HepG2 (cell line): Measurements from ENCODE around the gene ASIC3. TPM values are rescaled to one million over a fixed set of nuclear protein-coding genes. Genes with fewer than 3 reads are reported as not detected.

ENCODE experiments used
- DMAP1 ChIP-seq: IDR thresholded peaks from 2 replicates; pipeline ENCODE4 v1.6.1; 2016
- ETV5 ChIP-seq: IDR thresholded peaks from 2 replicates; pipeline ENCODE4 v1.6.1; 2018; ENCODE audit warnings: missing biosample characterization, missing genetic modification reagents, inconsistent platforms, borderline replicate concordance
- MXD3 ChIP-seq: IDR thresholded peaks from 2 replicates; pipeline ENCODE4 v1.6.1; 2016; ENCODE audit warnings: mild to moderate bottlenecking, missing biosample characterization, missing genetic modification reagents
- POLR2G ChIP-seq: fragments of 200-400 bp; formaldehyde crosslinking; IDR thresholded peaks from 2 replicates; pipeline ENCODE4 v1.6.1; 2018; ENCODE audit warnings: mild to moderate bottlenecking, low read depth, low read length, moderate library complexity
- ZNF30 ChIP-seq: sonication (generic); formaldehyde crosslinking; IDR thresholded peaks from 2 replicates; pipeline ENCODE4 v1.5.0; 2020; ENCODE audit warnings: mild to moderate bottlenecking, missing genetic modification reagents
- ZNF513 ChIP-seq: sonication (generic); formaldehyde crosslinking; conservative IDR thresholded peaks from 2 replicates; pipeline ENCODE4 v1.5.0; 2020; ENCODE audit warnings: missing genetic modification reagents
- ZNF878 ChIP-seq: sonication (generic); formaldehyde crosslinking; IDR thresholded peaks from 2 replicates; pipeline ENCODE4 v1.8.1; 2023; ENCODE audit warnings: mild to moderate bottlenecking, missing genetic modification reagents, moderate library complexity
- polyA plus RNA-seq, 8 experiments: library from polyadenylated mRNA; depleted of rRNA in 3 of 8; stranded (reverse) in 7 of 8; unstranded in 1 of 8; fragments of >200 nt; fragmentation: Illumina TruSeq in 4 of 8; extraction: Trizol in 4 of 8; gene quantifications; 2 replicates each; pipeline versions ENCODE4 v1.2.1 to v1.2.3, GENCODE V29; 2011 to 2016; ENCODE audit warnings: low read depth in 4 of 8, missing spikeins in 1 of 8, mixed read lengths in 1 of 8; ENCODE audit not compliant: insufficient read depth in 1 of 8
- total RNA-seq, 5 experiments: library from RNA; depleted of rRNA; stranded (reverse); fragments of >200 nt; fragmentation: Illumina TruSeq; extraction: Trizol; gene quantifications; 2 replicates each; pipeline ENCODE4 v1.2.3, GENCODE V29; 2016; ENCODE audit warnings: low read depth in 1 of 5
- TF ChIP-seq, protein P1 (sequence below), 2 experiments: fragments of 450-650 bp in 1 of 2; sonication (generic) in 1 of 2; formaldehyde crosslinking in 1 of 2; IDR thresholded peaks; 2 replicates each; pipeline versions ENCODE4 v1.6.1 to v1.8.0; 2016 to 2022; ENCODE audit warnings: antibody characterized with exemption in 1 of 2, mild to moderate bottlenecking in 1 of 2, missing genetic modification reagents in 1 of 2
- TF ChIP-seq, protein P2 (sequence below): sonication (generic); formaldehyde crosslinking; IDR thresholded peaks from 2 replicates; pipeline ENCODE4 v1.8.1; 2023; ENCODE audit warnings: missing genetic modification reagents, mild to moderate bottlenecking, borderline replicate concordance
- TF ChIP-seq, protein P3 (sequence below): sonication (generic); formaldehyde crosslinking; IDR thresholded peaks from 2 replicates; pipeline ENCODE4 v1.4.0; 2020; ENCODE audit warnings: missing genetic modification reagents, borderline replicate concordance

Gene ASIC3
- total and polyA plus RNA-seq, 2 of the 13 experiments (the other 11 are each of a cell fraction or from before 2014, with no cell fraction given), result 0.51 TPM; not detected in 1

DNA sequence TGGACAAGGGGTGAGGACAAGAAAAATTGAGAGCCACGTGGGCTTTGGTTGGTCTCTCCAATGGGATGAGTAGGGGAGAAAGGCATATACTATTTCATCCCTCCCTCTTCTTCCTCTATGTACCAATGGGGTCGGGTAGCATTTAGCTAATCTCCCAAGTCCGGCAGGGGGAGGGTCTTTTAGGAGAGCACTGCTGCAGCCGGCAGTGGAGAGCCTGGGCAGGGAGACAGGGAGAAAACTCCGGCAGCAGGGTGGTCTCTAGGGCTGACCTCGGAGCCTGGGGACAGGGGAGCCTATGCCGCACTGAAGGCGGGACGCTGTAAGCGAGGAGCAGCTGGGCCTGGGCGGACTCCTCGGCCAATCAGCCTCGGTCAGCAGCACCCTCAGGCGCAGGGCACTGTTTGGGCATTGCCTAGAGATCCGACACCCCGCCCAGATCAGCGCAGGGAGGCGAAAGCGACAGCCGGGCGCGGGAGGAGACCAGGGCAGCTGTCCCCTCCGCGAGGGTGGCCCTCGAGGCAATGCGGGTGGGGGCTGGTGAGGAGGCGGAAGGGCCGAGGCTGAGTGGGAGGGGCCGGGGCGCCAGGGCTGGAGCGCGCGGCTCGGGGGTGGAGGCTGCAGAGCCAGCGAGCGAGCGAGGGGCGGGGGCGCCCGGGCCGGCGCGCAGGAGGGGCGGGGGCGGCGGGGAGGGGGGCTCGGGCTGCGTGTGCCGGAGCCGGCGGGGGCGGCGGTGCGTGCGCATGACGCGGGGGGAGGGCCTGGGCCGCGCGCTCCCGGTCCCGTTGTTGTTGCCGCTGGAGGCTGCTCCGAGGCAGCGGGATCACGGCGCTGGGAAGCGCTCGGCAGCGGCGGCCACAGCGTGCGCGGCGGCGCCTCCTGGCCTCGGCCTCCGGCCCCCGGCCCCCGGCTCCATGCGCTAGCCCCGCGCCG is 37.6 kb downstream of the ASIC3 start, which contains the start of gene AGAP3 (continued):
- TF ChIP-seq DMAP1 (CRISPR knock-in tag) (peak; percentile 70; the same call in 1 of the 2 replicates), POLR2G (peak; percentile 91), ZNF513 (CRISPR knock-in tag) (no peak), ZNF878 (CRISPR knock-in tag) (no peak), MXD3 (peak; percentile 55; the same call in 1 of the 2 replicates), ETV5 (CRISPR knock-in tag) (peak; percentile 29; the same call in 1 of the 2 replicates), ZNF30 (CRISPR knock-in tag) (no peak)
- TF ChIP-seq, protein P1, sequence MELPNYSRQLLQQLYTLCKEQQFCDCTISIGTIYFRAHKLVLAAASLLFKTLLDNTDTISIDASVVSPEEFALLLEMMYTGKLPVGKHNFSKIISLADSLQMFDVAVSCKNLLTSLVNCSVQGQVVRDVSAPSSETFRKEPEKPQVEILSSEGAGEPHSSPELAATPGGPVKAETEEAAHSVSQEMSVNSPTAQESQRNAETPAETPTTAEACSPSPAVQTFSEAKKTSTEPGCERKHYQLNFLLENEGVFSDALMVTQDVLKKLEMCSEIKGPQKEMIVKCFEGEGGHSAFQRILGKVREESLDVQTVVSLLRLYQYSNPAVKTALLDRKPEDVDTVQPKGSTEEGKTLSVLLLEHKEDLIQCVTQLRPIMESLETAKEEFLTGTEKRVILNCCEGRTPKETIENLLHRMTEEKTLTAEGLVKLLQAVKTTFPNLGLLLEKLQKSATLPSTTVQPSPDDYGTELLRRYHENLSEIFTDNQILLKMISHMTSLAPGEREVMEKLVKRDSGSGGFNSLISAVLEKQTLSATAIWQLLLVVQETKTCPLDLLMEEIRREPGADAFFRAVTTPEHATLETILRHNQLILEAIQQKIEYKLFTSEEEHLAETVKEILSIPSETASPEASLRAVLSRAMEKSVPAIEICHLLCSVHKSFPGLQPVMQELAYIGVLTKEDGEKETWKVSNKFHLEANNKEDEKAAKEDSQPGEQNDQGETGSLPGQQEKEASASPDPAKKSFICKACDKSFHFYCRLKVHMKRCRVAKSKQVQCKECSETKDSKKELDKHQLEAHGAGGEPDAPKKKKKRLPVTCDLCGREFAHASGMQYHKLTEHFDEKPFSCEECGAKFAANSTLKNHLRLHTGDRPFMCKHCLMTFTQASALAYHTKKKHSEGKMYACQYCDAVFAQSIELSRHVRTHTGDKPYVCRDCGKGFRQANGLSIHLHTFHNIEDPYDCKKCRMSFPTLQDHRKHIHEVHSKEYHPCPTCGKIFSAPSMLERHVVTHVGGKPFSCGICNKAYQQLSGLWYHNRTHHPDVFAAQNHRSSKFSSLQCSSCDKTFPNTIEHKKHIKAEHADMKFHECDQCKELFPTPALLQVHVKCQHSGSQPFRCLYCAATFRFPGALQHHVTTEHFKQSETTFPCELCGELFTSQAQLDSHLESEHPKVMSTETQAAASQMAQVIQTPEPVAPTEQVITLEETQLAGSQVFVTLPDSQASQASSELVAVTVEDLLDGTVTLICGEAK (IDR thresholded peaks at IDR 0.05), result no peak
- TF ChIP-seq, protein P1 (CRISPR knock-in tag; IDR thresholded peaks at IDR 0.05), result no peak
- TF ChIP-seq, protein P2, sequence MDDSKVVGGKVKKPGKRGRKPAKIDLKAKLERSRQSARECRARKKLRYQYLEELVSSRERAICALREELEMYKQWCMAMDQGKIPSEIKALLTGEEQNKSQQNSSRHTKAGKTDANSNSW (CRISPR knock-in tag), result no peak
- TF ChIP-seq, protein P3, sequence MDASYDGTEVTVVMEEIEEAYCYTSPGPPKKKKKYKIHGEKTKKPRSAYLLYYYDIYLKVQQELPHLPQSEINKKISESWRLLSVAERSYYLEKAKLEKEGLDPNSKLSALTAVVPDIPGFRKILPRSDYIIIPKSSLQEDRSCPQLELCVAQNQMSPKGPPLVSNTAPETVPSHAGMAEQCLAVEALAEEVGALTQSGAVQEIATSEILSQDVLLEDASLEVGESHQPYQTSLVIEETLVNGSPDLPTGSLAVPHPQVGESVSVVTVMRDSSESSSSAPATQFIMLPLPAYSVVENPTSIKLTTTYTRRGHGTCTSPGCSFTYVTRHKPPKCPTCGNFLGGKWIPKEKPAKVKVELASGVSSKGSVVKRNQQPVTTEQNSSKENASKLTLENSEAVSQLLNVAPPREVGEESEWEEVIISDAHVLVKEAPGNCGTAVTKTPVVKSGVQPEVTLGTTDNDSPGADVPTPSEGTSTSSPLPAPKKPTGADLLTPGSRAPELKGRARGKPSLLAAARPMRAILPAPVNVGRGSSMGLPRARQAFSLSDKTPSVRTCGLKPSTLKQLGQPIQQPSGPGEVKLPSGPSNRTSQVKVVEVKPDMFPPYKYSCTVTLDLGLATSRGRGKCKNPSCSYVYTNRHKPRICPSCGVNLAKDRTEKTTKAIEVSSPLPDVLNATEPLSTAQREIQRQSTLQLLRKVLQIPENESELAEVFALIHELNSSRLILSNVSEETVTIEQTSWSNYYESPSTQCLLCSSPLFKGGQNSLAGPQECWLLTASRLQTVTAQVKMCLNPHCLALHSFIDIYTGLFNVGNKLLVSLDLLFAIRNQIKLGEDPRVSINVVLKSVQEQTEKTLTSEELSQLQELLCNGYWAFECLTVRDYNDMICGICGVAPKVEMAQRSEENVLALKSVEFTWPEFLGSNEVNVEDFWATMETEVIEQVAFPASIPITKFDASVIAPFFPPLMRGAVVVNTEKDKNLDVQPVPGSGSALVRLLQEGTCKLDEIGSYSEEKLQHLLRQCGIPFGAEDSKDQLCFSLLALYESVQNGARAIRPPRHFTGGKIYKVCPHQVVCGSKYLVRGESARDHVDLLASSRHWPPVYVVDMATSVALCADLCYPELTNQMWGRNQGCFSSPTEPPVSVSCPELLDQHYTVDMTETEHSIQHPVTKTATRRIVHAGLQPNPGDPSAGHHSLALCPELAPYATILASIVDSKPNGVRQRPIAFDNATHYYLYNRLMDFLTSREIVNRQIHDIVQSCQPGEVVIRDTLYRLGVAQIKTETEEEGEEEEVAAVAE, result no peak
